Measurements from ENCODE around the gene COL18A1.

Gene COL18A1

GRCh38 chr21:45382697-45382997 is 22.3 kb upstream of the COL18A1 start:
- no peak overlapping the region for H3K4me3 ChIP-seq (ENCODE audit: low read depth in 1 of 2, low read length in 2 of 2)
- ATAC-seq (ENCODE audit: insufficient read depth, low read depth) (no peak), DNase-seq (no peak)
- H3K4me2 ChIP-seq (ENCODE audit: insufficient read depth, low read length), result no peak overlapping the region
- no peak overlapping the region for H2AFZ ChIP-seq (ENCODE audit: low read depth, low read length)
- peaks cover 11% of the 10 kb centered on the region for H4K20me1 ChIP-seq (ENCODE audit: insufficient read depth, low read length)
- peaks cover 20% of the 10 kb centered on the region for H3K27me3 ChIP-seq (ENCODE audit: insufficient read depth, low read length, poor library complexity)
- no peak overlapping the region for H3K27ac ChIP-seq (ENCODE audit: low read length)
- H3K79me2 ChIP-seq (ENCODE audit: insufficient read depth, low read length), result no peaks in the 10 kb centered on the region
- H3K4me1 ChIP-seq (ENCODE audit: insufficient read depth, low read length), result no peaks in the 10 kb centered on the region
- no peaks in the 10 kb centered on the region for H3K9me3 ChIP-seq (ENCODE audit: insufficient read depth, low read length, severe bottlenecking)
- no peak for TF ChIP-seq EZH2 (IDR thresholded peaks at IDR 0.05; ENCODE audit: borderline replicate concordance, low read depth, low read length, severe bottlenecking)
- no peak for TF ChIP-seq CTCF (IDR thresholded peaks at IDR 0.05; ENCODE audit: borderline replicate concordance, extremely low read depth, low read length, poor library complexity, severe bottlenecking)
- H3K36me3 ChIP-seq (ENCODE audit: insufficient read depth, low read length), result no peaks in the 10 kb centered on the region
- H3K9ac ChIP-seq (ENCODE audit: low read depth, low read length), result no peak overlapping the region

- no peaks in the 10 kb centered on the region for H3K4me1 ChIP-seq (ENCODE audit: insufficient read depth, low read length)
- peaks cover 20% of the 10 kb centered on the region for H3K27me3 ChIP-seq (ENCODE audit: insufficient read depth, low read length, poor library complexity)
- no peaks in the 10 kb centered on the region for H3K9me3 ChIP-seq (ENCODE audit: insufficient read depth, low read length, severe bottlenecking)
- no peaks in the 10 kb centered on the region for H3K36me3 ChIP-seq (ENCODE audit: insufficient read depth, low read length)
- H2AFZ ChIP-seq (ENCODE audit: low read depth, low read length), result no peak overlapping the region
- ATAC-seq (ENCODE audit: insufficient read depth, low read depth) (no peak), DNase-seq (no peak)
- peaks cover 11% of the 10 kb centered on the region for H4K20me1 ChIP-seq (ENCODE audit: insufficient read depth, low read length)
- H3K4me3 ChIP-seq (ENCODE audit: low read depth in 1 of 2, low read length in 2 of 2), result no peak overlapping the region
- H3K4me2 ChIP-seq (ENCODE audit: insufficient read depth, low read length), result no peak overlapping the region
- no peak overlapping the region for H3K9ac ChIP-seq (ENCODE audit: low read depth, low read length)
- TF ChIP-seq EZH2 (IDR thresholded peaks at IDR 0.05; ENCODE audit: borderline replicate concordance, low read depth, low read length, severe bottlenecking), result no peak
- TF ChIP-seq CTCF (IDR thresholded peaks at IDR 0.05; ENCODE audit: borderline replicate concordance, extremely low read depth, low read length, poor library complexity, severe bottlenecking), result no peak
- no peak overlapping the region for H3K27ac ChIP-seq (ENCODE audit: low read length)
- H3K79me2 ChIP-seq (ENCODE audit: insufficient read depth, low read length), result no peaks in the 10 kb centered on the region
These were observed 21.8 kb upstream of the COL18A1 start for GRCh38 chr21:45383111-45383614.

GRCh38 chr21:45383615-45384201 is 21.3 kb upstream of the COL18A1 start:
- H3K4me2 ChIP-seq (ENCODE audit: insufficient read depth, low read length), result no peak overlapping the region
- TF ChIP-seq CTCF (IDR thresholded peaks at IDR 0.05; ENCODE audit: borderline replicate concordance, extremely low read depth, low read length, poor library complexity, severe bottlenecking) (no peak), EZH2 (IDR thresholded peaks at IDR 0.05; ENCODE audit: borderline replicate concordance, low read depth, low read length, severe bottlenecking) (no peak)
- H3K27me3 ChIP-seq (ENCODE audit: insufficient read depth, low read length, poor library complexity), result peaks cover 16% of the 10 kb centered on the region
- H3K4me3 ChIP-seq (ENCODE audit: low read depth in 1 of 2, low read length in 2 of 2), result no peak overlapping the region
- no peak overlapping the region for H3K27ac ChIP-seq (ENCODE audit: low read length)
- H4K20me1 ChIP-seq (ENCODE audit: insufficient read depth, low read length), result peaks cover 11% of the 10 kb centered on the region
- no peaks in the 10 kb centered on the region for H3K36me3 ChIP-seq (ENCODE audit: insufficient read depth, low read length)
- DNase-seq (no peak), ATAC-seq (ENCODE audit: insufficient read depth, low read depth) (no peak)
- H3K79me2 ChIP-seq (ENCODE audit: insufficient read depth, low read length), result no peaks in the 10 kb centered on the region
- H2AFZ ChIP-seq (ENCODE audit: low read depth, low read length), result no peak overlapping the region
- H3K9me3 ChIP-seq (ENCODE audit: insufficient read depth, low read length, severe bottlenecking), result no peaks in the 10 kb centered on the region
- H3K9ac ChIP-seq (ENCODE audit: low read depth, low read length), result no peak overlapping the region
- H3K4me1 ChIP-seq (ENCODE audit: insufficient read depth, low read length), result no peaks in the 10 kb centered on the region
